Measurements from ENCODE around the gene CALCOCO1. TPM values are rescaled to one million over a fixed set of nuclear protein-coding genes. Genes with fewer than 3 reads are reported as not detected.

The CALCOCO1 gene
- total and polyA plus RNA-seq, 4 experiments from 2014 or later: 77.3 to 178 (median 133) TPM

GRCh38 chr12:53747095-53747494, 19.8 kb upstream of the CALCOCO1 start:
- Mint-ChIP-seq H3K27me3 (peaks cover 22 to 38% of the 10 kb centered on the region in 2 donors), H3K4me3 (peak overlapping the region in 6 of 8 donors; percentile 14 to 84 (median 71)), H3K4me1 (peaks cover 8 to 22% (median 19%) of the 10 kb centered on the region in 4 donors), H3K27ac (no peak overlapping the region), H3K36me3 (no peaks in the 10 kb centered on the region), H3K9me3 (no peaks in the 10 kb centered on the region)
- Histone ChIP-seq H3K9me3 (ENCODE audit: control insufficient read depth in 1 of 2, low read length in 2 of 2) (no peaks in the 10 kb centered on the region), H3K27ac (ENCODE audit: low read depth, low read length) (no peak overlapping the region), H3K4me1 (ENCODE audit: insufficient read depth, low read length) (peaks cover 41% of the 10 kb centered on the region), H3K36me3 (ENCODE audit: insufficient read depth, low read length) (no peaks in the 10 kb centered on the region), H3K4me3 (ENCODE audit: low read length in 2 of 2) (no peak overlapping the region), H3K27me3 (ENCODE audit: insufficient read depth, low read length) (peaks cover 39% of the 10 kb centered on the region)
- DNase-seq: no peak
- POLR2A ChIA-PET (ENCODE audit: partially characterized antibody): interaction anchor here (1.0 to 2.9 kb wide), 6 partner anchors 10 to 246 kb away, joined by 3 to 21 read pairs (median 4); partner anchors contain the start of genes ATP5MC2, CALCOCO1 and TARBP2
- intact Hi-C loops (cut with micrococcal nuclease): no loop called here
- CTCF ChIA-PET (ENCODE audit: partially characterized antibody): interaction anchor here (0.6 to 9.9 kb wide), 19 partner anchors 8 to 664 kb away, joined by 3 to 290 read pairs (median 11); partner anchors contain the start of genes ATF7, ATP5MC2, CALCOCO1 and SMUG1

GRCh38 chr12:53746592-53747092, 19.4 kb upstream of the CALCOCO1 start:
- POLR2A ChIA-PET (ENCODE audit: partially characterized antibody): interaction anchor here (1.0 to 2.9 kb wide), 6 partner anchors 10 to 245 kb away, joined by 3 to 21 read pairs (median 4); partner anchors contain the start of genes CALCOCO1 and TARBP2
- Mint-ChIP-seq H3K36me3 (no peaks in the 10 kb centered on the region), H3K27me3 (peaks cover 22 to 39% of the 10 kb centered on the region in 2 donors), H3K4me1 (peaks cover 8 to 21% (median 18%) of the 10 kb centered on the region in 4 donors), H3K9me3 (no peaks in the 10 kb centered on the region), H3K4me3 (peak overlapping the region in 6 of 8 donors; percentile 48 to 84 (median 70)), H3K27ac (peak overlapping the region in 1 of 7 donors; percentile 87)
- peak; percentile 82 to 86 (median 84) for DNase-seq
- intact Hi-C loops (cut with micrococcal nuclease): loop anchor here (1.0 kb wide), 3 partner anchors 11 to 203 kb away; no protein-coding TSS in a partner anchor
- no peaks in the 10 kb centered on the region for H3K36me3 ChIP-seq (ENCODE audit: insufficient read depth, low read length)
- H3K4me1 ChIP-seq (ENCODE audit: insufficient read depth, low read length): peaks cover 37% of the 10 kb centered on the region
- CTCF ChIA-PET (ENCODE audit: partially characterized antibody): interaction anchor here (0.6 to 9.9 kb wide), 23 partner anchors 9 to 665 kb away, joined by 3 to 290 read pairs (median 8); partner anchors contain the start of genes ATF7, ATP5MC2, CALCOCO1 and SMUG1
- H3K27me3 ChIP-seq (ENCODE audit: insufficient read depth, low read length): peaks cover 40% of the 10 kb centered on the region
- no peaks in the 10 kb centered on the region for H3K9me3 ChIP-seq (ENCODE audit: control insufficient read depth in 1 of 2, low read length in 2 of 2)
- H3K4me3 ChIP-seq (ENCODE audit: low read length in 2 of 2): no peak overlapping the region
- H3K27ac ChIP-seq (ENCODE audit: low read depth, low read length): no peak overlapping the region

DNA sequence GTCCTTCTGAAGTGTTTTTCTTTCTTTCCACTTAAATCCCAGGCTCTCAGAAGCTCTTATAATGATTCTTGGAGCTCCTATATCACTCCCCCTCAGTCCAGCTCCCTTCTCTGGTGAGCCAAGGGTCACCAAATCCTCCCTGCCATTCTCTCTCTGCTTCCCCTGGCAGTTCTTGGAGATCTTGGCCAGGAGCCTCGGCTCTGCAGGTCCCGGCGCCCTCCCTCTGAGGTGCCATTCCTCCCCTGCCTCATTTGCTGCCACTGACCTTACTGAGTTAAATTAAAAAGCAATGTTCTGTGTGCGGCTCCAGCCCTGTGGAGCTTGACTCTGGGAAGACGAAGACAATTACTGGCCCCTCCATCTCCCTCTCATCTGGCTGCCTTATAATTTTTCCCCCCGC, 17.5 kb upstream of the CALCOCO1 start:
- H3K36me3 ChIP-seq (ENCODE audit: insufficient read depth, low read length): no peaks in the 10 kb centered on the region
- H3K4me1 Mint-ChIP-seq: peaks cover 8 to 16% (median 16%) of the 10 kb centered on the region in 4 donors
- POLR2A ChIA-PET (ENCODE audit: partially characterized antibody): interaction anchor here (1.7 kb wide), 1 partner anchor 43 kb away, joined by 5 read pairs; no protein-coding TSS in a partner anchor
- CTCF ChIA-PET (ENCODE audit: partially characterized antibody): interaction anchor here (1.7 to 9.9 kb wide), 11 partner anchors 11 to 119 kb away, joined by 4 to 290 read pairs (median 38); partner anchors contain the start of genes ATF7, ATP5MC2 and CALCOCO1
- no peaks in the 10 kb centered on the region for H3K9me3 ChIP-seq (ENCODE audit: control insufficient read depth in 1 of 2, low read length in 2 of 2)
- no peak overlapping the region for H3K4me3 ChIP-seq (ENCODE audit: low read length in 2 of 2)
- no peaks in the 10 kb centered on the region for H3K9me3 Mint-ChIP-seq
- intact Hi-C loops (cut with micrococcal nuclease): no loop called here
- H3K4me1 ChIP-seq (ENCODE audit: insufficient read depth, low read length): peaks cover 34% of the 10 kb centered on the region
- no peaks in the 10 kb centered on the region for H3K36me3 Mint-ChIP-seq
- peaks cover 38% of the 10 kb centered on the region for H3K27me3 ChIP-seq (ENCODE audit: insufficient read depth, low read length)
- H3K27ac ChIP-seq (ENCODE audit: low read depth, low read length): no peak overlapping the region
- H3K4me3 Mint-ChIP-seq: no peak overlapping the region
- H3K27me3 Mint-ChIP-seq: peaks cover 19 to 39% of the 10 kb centered on the region in 2 donors
- no peak for DNase-seq
- no peak overlapping the region for H3K27ac Mint-ChIP-seq

DNA sequence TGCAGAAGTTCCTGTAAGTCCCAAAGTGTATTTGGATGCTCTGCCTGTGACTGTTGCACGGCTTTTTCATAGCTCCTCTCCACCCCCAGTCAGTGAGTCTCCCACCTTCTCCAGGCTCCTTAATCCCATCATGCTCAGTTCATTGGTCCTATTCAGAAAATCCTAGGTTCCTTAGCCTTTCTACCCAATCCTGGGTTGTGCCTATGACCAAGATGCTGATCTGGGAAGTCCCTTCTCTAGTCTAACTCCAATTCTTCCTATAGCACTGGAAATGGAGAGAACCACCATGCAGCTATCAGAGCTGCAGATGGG, 16.8 kb upstream of the CALCOCO1 start:
- no peak overlapping the region for H3K4me3 ChIP-seq (ENCODE audit: low read length in 2 of 2)
- Mint-ChIP-seq H3K4me3 (peak overlapping the region in 1 of 8 donors; percentile 45), H3K36me3 (no peaks in the 10 kb centered on the region), H3K4me1 (peaks cover 14 to 20% (median 17%) of the 10 kb centered on the region in 4 donors), H3K9me3 (no peaks in the 10 kb centered on the region), H3K27me3 (peaks cover 21 to 45% of the 10 kb centered on the region in 2 donors), H3K27ac (no peak overlapping the region)
- no peaks in the 10 kb centered on the region for H3K9me3 ChIP-seq (ENCODE audit: control insufficient read depth in 1 of 2, low read length in 2 of 2)
- no peaks in the 10 kb centered on the region for H3K36me3 ChIP-seq (ENCODE audit: insufficient read depth, low read length)
- H3K4me1 ChIP-seq (ENCODE audit: insufficient read depth, low read length): peaks cover 40% of the 10 kb centered on the region
- H3K27me3 ChIP-seq (ENCODE audit: insufficient read depth, low read length): peaks cover 43% of the 10 kb centered on the region
- H3K27ac ChIP-seq (ENCODE audit: low read depth, low read length): no peak overlapping the region
- POLR2A ChIA-PET (ENCODE audit: partially characterized antibody): interaction anchor here (1.7 kb wide), 1 partner anchor 42 kb away, joined by 5 read pairs; no protein-coding TSS in a partner anchor
- CTCF ChIA-PET (ENCODE audit: partially characterized antibody): interaction anchor here (1.1 to 9.9 kb wide), 15 partner anchors 11 to 443 kb away, joined by 3 to 290 read pairs (median 22); partner anchors contain the start of genes ATP5MC2 and CALCOCO1
- no peak for DNase-seq
- intact Hi-C loops (cut with micrococcal nuclease): no loop called here

DNA sequence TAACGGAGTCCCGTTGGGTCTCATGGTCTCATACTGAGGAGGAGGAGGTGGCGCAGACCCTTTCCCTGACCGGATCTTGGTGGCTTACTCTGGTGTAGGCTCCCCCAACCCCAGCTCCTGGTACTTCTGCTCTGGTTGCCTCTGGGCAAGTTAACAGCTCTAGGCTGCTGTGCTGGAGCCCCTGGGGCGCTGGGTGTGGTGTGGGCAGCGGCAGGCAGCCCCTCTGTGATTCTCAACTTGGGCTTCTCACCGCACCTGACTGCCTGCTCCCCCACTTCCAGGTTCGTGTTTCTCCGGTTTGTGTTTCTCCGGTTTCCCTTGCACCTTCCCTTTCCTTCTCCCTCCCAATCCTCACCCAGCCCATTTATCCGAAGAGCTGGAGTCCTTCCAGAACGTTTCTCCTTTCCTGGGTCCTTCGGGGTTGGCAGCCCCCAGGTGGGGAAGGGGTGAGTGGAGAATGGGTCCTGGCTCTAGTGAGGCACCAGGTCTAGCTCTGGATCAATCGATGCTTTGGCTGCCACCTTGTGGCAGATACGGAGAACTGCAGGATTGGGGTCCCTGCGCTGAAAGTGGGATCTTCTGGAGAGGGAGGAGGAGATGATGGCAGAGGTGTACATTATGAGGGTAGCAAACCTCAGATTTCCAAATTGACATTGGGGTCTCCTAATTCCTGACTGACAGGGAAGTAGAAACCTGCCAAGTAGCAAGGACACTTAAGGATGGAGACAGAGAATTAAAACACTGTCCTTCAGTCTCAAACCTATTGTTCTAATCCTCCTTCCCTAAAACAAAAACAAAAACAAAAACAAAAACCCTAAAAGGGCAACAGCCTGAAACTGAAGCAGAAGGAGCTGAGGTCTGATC, 16.2 kb upstream of the CALCOCO1 start:
- intact Hi-C loops (cut with micrococcal nuclease): loop anchor here (1.0 kb wide), 1 partner anchor 16 kb away; the partner anchor contains the start of gene CALCOCO1
- H3K27me3 Mint-ChIP-seq: peaks cover 25 to 50% of the 10 kb centered on the region in 2 donors

GRCh38 chr12:53740130-53740491, 12.9 kb upstream of the CALCOCO1 start:
- Histone ChIP-seq H3K36me3 (ENCODE audit: insufficient read depth, low read length) (no peaks in the 10 kb centered on the region), H3K4me3 (ENCODE audit: low read length in 2 of 2) (no peak overlapping the region), H3K4me1 (ENCODE audit: insufficient read depth, low read length) (peaks cover 28% of the 10 kb centered on the region), H3K27ac (ENCODE audit: low read depth, low read length) (no peak overlapping the region), H3K9me3 (ENCODE audit: control insufficient read depth in 1 of 2, low read length in 2 of 2) (no peaks in the 10 kb centered on the region), H3K27me3 (ENCODE audit: insufficient read depth, low read length) (peaks cover 51% of the 10 kb centered on the region)
- CTCF ChIA-PET (ENCODE audit: partially characterized antibody): interaction anchor here (0.9 to 9.9 kb wide), 4 partner anchors 10 to 40 kb away, joined by 3 to 122 read pairs (median 6); no protein-coding TSS in a partner anchor
- peak in 1 of 5 donors; percentile 14 for DNase-seq
- POLR2A ChIA-PET (ENCODE audit: partially characterized antibody): interaction anchor here (4.7 kb wide), 1 partner anchor 12 kb away, joined by 22 read pairs; the partner anchor contains the start of gene CALCOCO1
- intact Hi-C loops (cut with micrococcal nuclease): no loop called here
- H3K36me3 Mint-ChIP-seq: no peaks in the 10 kb centered on the region
- peak overlapping the region in 1 of 8 donors; percentile 79 for H3K4me3 Mint-ChIP-seq
- H3K27me3 Mint-ChIP-seq: peaks cover 24 to 51% of the 10 kb centered on the region in 2 donors
- H3K27ac Mint-ChIP-seq: no peak overlapping the region
- H3K4me1 Mint-ChIP-seq: peaks cover 11 to 29% (median 17%) of the 10 kb centered on the region in 4 donors
- H3K9me3 Mint-ChIP-seq: no peaks in the 10 kb centered on the region

More for the DNA sequence above, 16.2 kb upstream of the CALCOCO1 start:
- ChIA-PET CTCF (ENCODE audit: partially characterized antibody) (interaction anchor here (0.8 to 9.9 kb wide), 18 partner anchors 12 to 473 kb away, joined by 3 to 290 read pairs (median 8); partner anchors contain the start of genes ATP5MC2 and CALCOCO1), POLR2A (ENCODE audit: partially characterized antibody) (interaction anchor here (0.6 to 1.7 kb wide), 3 partner anchors 15 to 41 kb away, joined by 3 to 5 read pairs (median 5); no protein-coding TSS in a partner anchor)
- Histone ChIP-seq H3K9me3 (ENCODE audit: control insufficient read depth in 1 of 2, low read length in 2 of 2) (no peaks in the 10 kb centered on the region), H3K27ac (ENCODE audit: low read depth, low read length) (no peak overlapping the region), H3K4me1 (ENCODE audit: insufficient read depth, low read length) (peaks cover 45% of the 10 kb centered on the region), H3K36me3 (ENCODE audit: insufficient read depth, low read length) (no peaks in the 10 kb centered on the region), H3K4me3 (ENCODE audit: low read length in 2 of 2) (no peak overlapping the region), H3K27me3 (ENCODE audit: insufficient read depth, low read length) (peaks cover 49% of the 10 kb centered on the region)
- Mint-ChIP-seq H3K4me1 (peaks cover 16 to 25% (median 20%) of the 10 kb centered on the region in 4 donors), H3K9me3 (no peaks in the 10 kb centered on the region), H3K4me3 (peak overlapping the region in 7 of 8 donors; percentile 51 to 87 (median 73)), H3K27ac (no peak overlapping the region), H3K36me3 (no peaks in the 10 kb centered on the region)
- peak; percentile 61 to 71 (median 65) for DNase-seq
